Left colon (tissue), 2 donors: Measurements from ENCODE around the gene CAPN12. TPM values are rescaled to one million over a fixed set of nuclear protein-coding genes. Genes with fewer than 3 reads are reported as not detected.

ENCODE experiments used
- ATAC-seq: fragments of 200-7000 bp; cut with Tn5 transposase; one replicate; pipeline ENCODE4 v1.9.1; 2020; ENCODE audit warnings: mild to moderate bottlenecking, moderate library complexity
- DNase-seq, 2 donors: peaks; one replicate each; pipeline ENCODE4 v3.0.0-alpha.2; 2020
- intact Hi-C, 2 donors: fragments of 100-400 bp; cut with DNase I in 1 of 2; cut with micrococcal nuclease in 1 of 2; formaldehyde crosslinking; loops; one replicate each; pipeline versions ENCODE4 v1.11.2 to v1.14.0; 2022; cut with DNase I, micrococcal nuclease
- total RNA-seq, 2 donors: library from RNA; stranded (reverse); fragmentation: NEBNext Ultra II Directional; extraction: Animal tissue kit (Norgen Biotek cat#: 25700); gene quantifications; one replicate each; pipeline ENCODE4 v1.2.1, GENCODE V29; 2021
- donor health status: DM: no; HTN: no; CAD: no.
- donor health status: DM: yes; HTN: yes; CAD: no.

CAPN12 gene
- total RNA-seq, 2 donors from 2014 or later = 10.1 to 10.2 TPM

GRCh38 chr19:38742296-38742695 lies 2.0 kb downstream of the CAPN12 start:
- DNase-seq = no peak
- no peak for ATAC-seq
- intact Hi-C loops = no loop called here

- no peak for ATAC-seq
- no peak for DNase-seq
- intact Hi-C loops = no loop called here
These were observed 2.6 kb downstream of the CAPN12 start for GRCh38 chr19:38741670-38742069.

GRCh38 chr19:38740932-38741331 lies 3.3 kb downstream of the CAPN12 start:
- DNase-seq = no peak
- intact Hi-C loops = no loop called here
- ATAC-seq = no peak

GRCh38 chr19:38740257-38740592 lies 4.0 kb downstream of the CAPN12 start:
- intact Hi-C loops = no loop called here
- ATAC-seq (no peak), DNase-seq (no peak)

- intact Hi-C loops = no loop called here
- ATAC-seq = no peak
- no peak for DNase-seq
These were observed 4.6 kb downstream of the CAPN12 start for GRCh38 chr19:38739440-38740256.

- DNase-seq (no peak), ATAC-seq (no peak)
- intact Hi-C loops = no loop called here
These were observed 6.1 kb downstream of the CAPN12 start for GRCh38 chr19:38737921-38738737.

GRCh38 chr19:38737281-38737865 lies 6.9 kb downstream of the CAPN12 start:
- intact Hi-C loops = no loop called here
- DNase-seq (peak in 1 of 2 donors; percentile 31), ATAC-seq (no peak)

- intact Hi-C loops = no loop called here
- DNase-seq (peak; percentile 81 to 87), ATAC-seq (peak; percentile 44)
These were observed 7.6 kb downstream of the CAPN12 start for GRCh38 chr19:38736413-38737280.

- intact Hi-C loops = no loop called here
- ATAC-seq = peak; percentile 40
- peak in 1 of 2 donors; percentile 81 for DNase-seq
These were observed 8.2 kb downstream of the CAPN12 start for GRCh38 chr19:38736036-38736412.

- intact Hi-C loops = no loop called here
- ATAC-seq = peak; percentile 29
- DNase-seq = peak; percentile 76 to 80
These were observed 9.0 kb downstream of the CAPN12 start for GRCh38 chr19:38735257-38735686.

- ATAC-seq = peak; percentile 26
- intact Hi-C loops = no loop called here
- peak; percentile 34 to 58 for DNase-seq
These were observed 9.6 kb downstream of the CAPN12 start for GRCh38 chr19:38734426-38735256.

GRCh38 chr19:38734176-38734425 lies 10.2 kb downstream of the CAPN12 start:
- DNase-seq (no peak), ATAC-seq (no peak)
- intact Hi-C loops = no loop called here

GRCh38 chr19:38733493-38734175 lies 10.6 kb downstream of the CAPN12 start:
- ATAC-seq (no peak), DNase-seq (no peak)
- intact Hi-C loops = no loop called here

- ATAC-seq (no peak), DNase-seq (no peak)
- intact Hi-C loops = no loop called here
These were observed 11.1 kb downstream of the CAPN12 start for GRCh38 chr19:38733241-38733492.

GRCh38 chr19:38731654-38732301 lies 12.5 kb downstream of the CAPN12 start:
- ATAC-seq (peak; percentile 51), DNase-seq (peak; percentile 70 to 81)
- intact Hi-C loops = no loop called here

GRCh38 chr19:38730731-38731589 lies 13.3 kb downstream of the CAPN12 start:
- intact Hi-C loops = no loop called here
- peak in 1 of 2 donors; percentile 55 for DNase-seq
- ATAC-seq = peak; percentile 2

GRCh38 chr19:38730470-38730730 lies 13.9 kb downstream of the CAPN12 start:
- DNase-seq (peak in 1 of 2 donors; percentile 24), ATAC-seq (no peak)
- intact Hi-C loops = no loop called here
